Measurements from ENCODE around the gene PAM.

- no peak for TF ChIP-seq CTCF (optimal IDR thresholded peaks at IDR 0.05 in 1 of 3, IDR thresholded peaks at IDR 0.05 in 1 of 3, conservative IDR thresholded peaks at IDR 0.05 in 1 of 3; ENCODE audit: extremely low read depth in 1 of 3, insufficient read depth in 2 of 3, low read length in 3 of 3)
- no peak for TF ChIP-seq EZH2 (IDR thresholded peaks at IDR 0.05; ENCODE audit: low read length)
These were observed 75.1 kb downstream of the PAM start for GRCh38 chr5:102830241-102830640.
